HTERT RPE-1 (cell line): ENCODE results near the gene RXRA.

ENCODE experiments used
- in situ Hi-C: fragments of 300-500 bp; cut with MboI; formaldehyde crosslinking; loops from 4 replicates; pipeline ENCODE4 v1.14.3; 2020; ENCODE audit warnings: low sequenced_read_pairs

RXRA gene

DNA sequence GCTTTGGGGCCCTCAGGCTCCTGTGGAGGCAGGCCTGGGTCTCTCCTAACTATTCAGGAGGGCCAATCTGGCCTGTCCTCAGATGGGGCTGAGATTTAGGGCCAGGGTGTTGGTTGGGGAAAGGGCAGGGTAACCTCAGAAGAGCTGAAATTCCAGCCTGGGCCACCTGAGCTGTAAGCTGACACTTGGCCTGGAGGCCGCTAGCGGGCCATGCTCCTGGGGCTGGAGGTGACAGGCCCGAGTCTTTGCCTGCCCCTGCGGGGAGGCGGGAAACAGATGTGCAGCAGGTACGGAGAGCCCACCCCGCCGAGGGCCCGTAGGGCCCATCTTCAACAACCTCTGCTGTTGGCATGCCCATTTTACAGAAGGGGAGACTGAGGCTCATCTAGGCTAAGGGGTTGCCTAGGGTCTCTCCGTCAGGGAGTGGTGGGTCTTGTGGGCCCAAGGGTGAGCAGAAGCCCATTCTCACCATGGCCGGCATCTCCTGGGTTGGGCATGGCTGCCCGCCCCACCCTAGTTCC lies 69.5 kb downstream of the RXRA start:
- in situ Hi-C loops = no loop called here

GRCh38 chr9:134396258-134396742 lies 70.0 kb downstream of the RXRA start:
- in situ Hi-C loops = no loop called here

- in situ Hi-C loops = no loop called here
These were observed 70.6 kb downstream of the RXRA start for GRCh38 chr9:134396825-134397224.

DNA sequence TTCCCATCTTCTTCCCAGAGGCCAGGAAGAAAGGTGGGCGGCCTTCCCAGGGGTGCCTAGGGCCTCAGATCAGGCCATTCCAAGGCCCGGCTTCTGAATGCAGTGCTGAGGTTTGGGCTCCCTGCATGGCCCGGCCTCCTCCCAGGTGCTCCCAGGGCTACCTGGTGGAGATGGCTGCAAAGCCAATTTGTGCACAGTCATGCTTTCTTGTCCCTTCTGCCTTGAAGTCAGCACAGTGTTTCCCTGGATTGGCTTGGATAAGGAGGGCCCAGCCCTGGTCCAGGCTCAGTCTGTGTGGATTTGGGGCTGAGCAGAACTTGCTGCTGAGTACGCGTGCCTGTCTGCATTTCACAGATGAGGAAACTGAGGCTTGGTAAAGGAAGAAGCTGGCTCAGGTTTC lies 72.5 kb downstream of the RXRA start:
- in situ Hi-C loops = no loop called here

- in situ Hi-C loops = no loop called here
These were observed 73.3 kb downstream of the RXRA start for GRCh38 chr9:134399435-134400056.

- in situ Hi-C loops = no loop called here
These were observed 74.0 kb downstream of the RXRA start for GRCh38 chr9:134400283-134400682.

GRCh38 chr9:134401391-134401790 lies 75.1 kb downstream of the RXRA start:
- in situ Hi-C loops = no loop called here

DNA sequence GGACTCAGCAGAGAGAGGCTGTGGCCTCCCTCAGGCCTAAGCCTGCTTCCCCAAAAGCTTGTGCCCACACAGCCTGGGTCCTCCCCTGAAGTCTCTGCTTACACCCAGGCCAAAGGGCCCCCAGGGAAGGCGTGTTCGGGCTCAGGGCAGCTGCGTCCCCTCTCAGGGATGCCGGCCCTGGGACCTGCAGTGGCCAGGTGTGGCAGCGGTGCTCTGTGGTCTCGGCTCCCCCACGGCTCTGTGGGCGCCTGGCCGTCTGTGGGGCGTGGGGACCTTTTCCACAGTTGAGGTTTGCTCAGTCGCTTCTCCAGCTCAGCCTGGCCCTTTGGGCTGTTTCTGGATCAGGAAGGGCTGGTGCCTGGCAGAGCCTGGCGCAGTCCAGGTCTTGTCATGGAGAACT lies 75.9 kb downstream of the RXRA start:
- in situ Hi-C loops = no loop called here

GRCh38 chr9:134403292-134403681 lies 77.0 kb downstream of the RXRA start:
- in situ Hi-C loops = no loop called here

DNA sequence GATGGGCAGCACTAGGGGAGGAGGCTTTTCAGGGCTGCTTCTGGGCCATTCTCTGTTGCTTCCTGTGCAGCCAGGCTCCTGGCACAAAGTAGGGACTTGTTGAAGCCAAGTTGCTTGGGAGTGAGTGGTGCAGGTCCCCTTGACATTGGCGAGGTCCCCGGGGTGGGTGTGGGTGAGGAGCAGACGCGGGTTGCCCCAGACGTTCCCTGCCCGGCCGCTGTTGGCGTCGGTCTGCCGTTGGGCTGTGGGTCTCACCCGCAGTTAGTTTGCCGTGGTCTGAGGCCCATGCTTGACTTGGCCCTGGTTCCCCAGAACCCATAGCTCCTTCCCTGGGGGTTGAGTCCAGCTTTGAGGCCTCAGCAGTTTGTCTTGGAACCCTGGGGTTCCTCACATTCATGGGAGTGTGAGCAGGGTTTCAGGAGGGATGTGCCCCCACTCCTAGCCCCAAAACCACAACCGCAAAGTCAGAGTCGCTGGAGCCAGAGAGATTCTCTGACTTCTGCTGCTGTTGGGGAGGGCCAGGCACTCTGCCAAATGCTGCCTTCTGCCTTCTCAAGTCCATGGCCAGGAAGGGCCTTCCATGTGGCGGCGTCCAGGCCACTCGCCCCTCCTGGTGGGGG lies 77.5 kb downstream of the RXRA start:
- in situ Hi-C loops = no loop called here

DNA sequence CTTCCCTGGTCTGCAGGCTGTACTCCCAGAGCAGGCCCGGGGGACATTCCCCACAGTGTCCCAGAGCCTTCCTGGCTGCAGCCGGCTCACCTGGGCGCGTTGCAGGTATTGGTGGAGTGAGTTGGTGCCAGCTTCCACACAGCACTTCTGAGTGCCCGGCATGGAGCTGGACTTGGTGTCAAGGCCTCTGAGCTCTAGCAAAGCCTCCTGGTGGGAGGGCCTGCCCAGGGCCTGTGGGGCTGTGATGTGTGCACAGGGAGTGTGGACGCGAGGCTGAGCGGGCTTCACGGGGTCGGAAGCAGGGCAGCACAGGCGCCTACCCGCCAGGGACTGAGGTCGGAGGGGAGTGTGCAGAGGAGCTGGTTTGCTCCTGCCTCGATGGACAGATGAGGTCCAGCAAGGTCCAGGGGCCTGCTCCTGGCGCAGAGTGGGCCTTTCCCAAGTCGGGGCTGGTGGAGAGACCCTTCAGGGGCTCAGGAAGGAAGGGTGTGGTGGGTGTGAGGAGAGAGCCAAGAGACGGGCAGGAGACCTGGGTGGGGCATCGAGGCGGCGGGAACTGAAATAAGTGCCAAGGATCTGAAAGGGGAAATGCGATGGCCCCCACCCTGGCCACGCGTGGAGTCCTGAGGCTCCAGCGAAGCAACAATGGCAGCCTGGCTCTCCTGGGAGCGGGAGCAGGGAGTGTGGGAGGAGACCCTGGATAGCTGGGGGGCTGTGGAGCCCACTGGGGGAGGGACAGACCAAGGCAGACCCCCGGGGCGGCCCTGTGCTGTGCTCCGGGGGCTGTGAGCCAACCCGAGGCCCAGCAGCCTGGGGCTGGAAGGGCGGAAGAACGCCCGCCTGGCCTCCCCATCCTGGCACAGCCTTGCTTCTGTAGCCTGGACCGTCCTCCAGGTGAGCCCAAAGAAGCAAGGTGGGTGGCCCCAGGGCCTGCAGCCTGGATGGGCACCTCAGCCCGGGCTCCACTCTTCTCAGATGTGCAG lies 78.4 kb downstream of the RXRA start:
- in situ Hi-C loops = no loop called here

DNA sequence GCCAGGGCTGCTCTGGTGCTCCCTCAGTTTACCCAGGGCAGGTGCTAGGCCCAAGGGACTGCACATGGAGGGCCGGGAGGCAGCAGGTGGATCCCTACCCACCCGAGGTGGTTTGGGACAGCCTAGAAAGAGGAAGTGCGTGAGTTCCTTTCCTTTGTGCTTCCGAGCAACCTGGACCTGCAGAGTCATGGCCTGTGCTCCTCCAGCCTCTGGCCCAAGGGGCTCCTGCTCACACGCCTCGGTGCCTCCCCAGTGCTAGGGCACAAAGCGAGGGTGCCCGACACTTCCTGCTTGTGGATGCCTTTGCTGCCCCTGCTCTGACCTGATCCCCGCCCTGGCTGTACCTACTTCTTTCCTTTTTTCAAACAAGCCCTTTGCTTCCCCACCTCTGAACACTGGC lies 79.3 kb downstream of the RXRA start:
- in situ Hi-C loops = no loop called here

- in situ Hi-C loops = no loop called here
These were observed 80.3 kb downstream of the RXRA start for GRCh38 chr9:134406366-134407120.

DNA sequence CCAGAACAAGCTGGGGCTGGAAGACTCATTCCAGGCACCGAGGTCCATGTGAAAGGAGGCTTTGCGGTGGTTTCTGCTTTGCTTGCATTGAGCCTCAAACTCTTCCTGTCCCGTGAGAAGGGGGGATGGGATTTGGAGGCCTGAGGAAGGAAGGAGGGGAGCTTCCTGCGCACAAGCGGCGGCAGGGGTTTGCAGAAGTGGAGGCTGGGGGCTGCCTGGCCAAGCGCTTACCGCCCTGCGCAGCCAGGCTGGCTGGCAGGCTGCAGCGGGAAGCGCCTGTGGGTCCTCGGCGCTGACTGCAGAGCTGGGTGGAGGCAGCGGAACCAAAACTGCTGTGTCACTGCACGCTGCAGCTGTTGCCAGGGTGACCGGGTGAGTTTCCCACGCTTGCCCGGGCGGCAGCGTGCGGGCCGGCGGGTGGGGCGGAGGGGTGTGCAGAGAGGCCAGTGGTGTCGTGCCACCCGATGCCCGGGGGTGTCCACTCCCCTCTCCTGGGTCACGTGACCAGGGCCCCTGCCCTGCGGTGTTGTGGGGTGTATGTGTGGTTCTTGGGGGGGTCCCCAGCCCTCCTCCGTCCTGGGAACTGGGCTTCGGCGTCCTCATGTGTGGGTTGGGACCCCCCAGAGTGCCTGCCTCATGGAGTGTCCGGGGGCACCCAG lies 81.0 kb downstream of the RXRA start:
- in situ Hi-C loops = no loop called here

DNA sequence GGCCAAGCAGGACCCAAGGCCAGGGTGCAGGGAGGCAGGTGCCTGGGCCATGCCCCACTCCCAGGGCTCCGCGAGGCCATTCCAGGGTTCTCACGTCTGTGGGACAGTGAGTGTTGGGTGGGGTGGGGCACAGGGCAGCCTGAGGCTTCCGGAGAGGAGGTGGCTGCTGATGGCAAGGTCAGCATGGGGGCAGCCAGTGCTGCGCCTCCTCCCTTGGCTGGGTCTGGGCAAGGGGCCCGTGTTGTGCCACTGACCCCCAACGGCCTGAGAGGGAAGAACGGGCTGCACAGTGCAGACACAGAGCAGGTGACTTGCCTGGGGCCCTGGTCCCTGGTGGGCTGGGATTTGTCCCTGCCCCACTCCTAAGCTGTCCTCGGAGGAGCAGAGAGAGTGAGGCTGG lies 82.1 kb downstream of the RXRA start:
- in situ Hi-C loops = no loop called here

DNA sequence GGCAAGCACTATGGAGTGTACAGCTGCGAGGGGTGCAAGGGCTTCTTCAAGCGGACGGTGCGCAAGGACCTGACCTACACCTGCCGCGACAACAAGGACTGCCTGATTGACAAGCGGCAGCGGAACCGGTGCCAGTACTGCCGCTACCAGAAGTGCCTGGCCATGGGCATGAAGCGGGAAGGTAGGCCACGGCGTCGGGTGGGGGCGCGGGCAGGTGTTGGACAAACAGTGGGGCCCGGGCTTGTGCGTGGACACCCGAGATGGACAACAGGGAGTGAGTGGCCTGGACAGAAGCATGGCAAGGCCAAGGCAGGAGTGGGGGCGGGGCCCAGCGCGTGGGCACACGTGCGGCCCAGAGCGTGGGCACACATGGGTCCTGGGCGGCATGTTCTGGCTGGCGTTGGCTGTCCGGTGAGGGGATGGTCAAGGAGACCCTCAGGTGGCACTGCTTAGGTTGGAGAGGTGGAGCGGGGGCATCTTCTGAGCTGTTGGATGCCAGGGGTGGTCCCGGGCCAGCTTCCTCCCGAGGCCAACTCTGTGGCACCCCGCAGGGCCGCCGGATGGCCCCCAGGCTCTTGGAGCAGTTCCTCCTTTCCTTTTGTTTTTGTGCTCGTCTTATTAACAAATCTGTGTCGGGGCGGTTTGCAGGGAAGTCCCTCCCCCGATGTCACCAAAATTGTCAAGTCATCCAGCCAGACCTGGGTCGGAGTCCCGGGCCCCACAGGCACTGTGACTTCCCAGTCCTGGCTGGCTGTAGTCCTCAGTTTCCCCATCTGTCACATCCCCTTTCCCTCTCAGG lies 82.9 kb downstream of the RXRA start:
- in situ Hi-C loops = no loop called here

GRCh38 chr9:134410071-134410834 lies 84.0 kb downstream of the RXRA start:
- in situ Hi-C loops = no loop called here

DNA sequence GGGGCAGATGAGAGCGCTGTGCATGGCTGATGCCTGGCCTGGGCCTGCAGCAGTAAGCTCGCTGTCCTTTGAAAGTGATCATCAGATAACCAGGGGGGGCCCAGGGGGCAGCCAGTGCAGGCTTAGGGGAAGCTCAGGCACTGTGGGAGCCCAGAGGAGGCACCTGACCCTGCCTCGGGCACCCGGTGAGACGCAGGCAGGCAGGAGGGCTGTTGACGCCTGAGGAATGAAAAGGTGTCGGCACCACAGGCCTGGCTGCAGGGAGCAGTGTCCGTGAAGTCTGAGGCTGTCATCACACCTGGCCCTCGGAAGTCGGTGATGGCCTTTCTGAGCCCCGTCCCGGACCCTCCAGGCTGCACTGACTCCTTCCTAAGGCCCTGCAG lies 84.6 kb downstream of the RXRA start:
- in situ Hi-C loops = no loop called here
